Brain microvascular endothelial cell (primary cell): ENCODE data around the gene RDX.

Experiments used
- DNase-seq: peaks from one replicate; pipeline ENCODE4 v3.0.0-alpha.2; 2020
- H3K27ac ChIP-seq: fragments of 250-450 bp; sonication (Bioruptor Pico); 2 replicates; pipeline ENCODE4 v1.5.1; 2020; ENCODE audit warnings: mild to moderate bottlenecking, moderate library complexity
- H3K27me3 ChIP-seq: fragments of 250-450 bp; sonication (Bioruptor Pico); replicated peaks from 2 replicates; pipeline ENCODE4 v1.5.1; 2020; ENCODE audit warnings: mild to moderate bottlenecking
- H3K36me3 ChIP-seq: fragments of 250-450 bp; sonication (Bioruptor Pico); replicated peaks from 2 replicates; pipeline ENCODE4 v1.5.1; 2020; ENCODE audit warnings: mild to moderate bottlenecking
- H3K4me3 ChIP-seq: 2 replicates; pipeline ENCODE4 v1.5.1; 2011; ENCODE audit warnings: low read depth, mild to moderate bottlenecking, control low read depth, low read length, moderate library complexity
- in situ Hi-C: cut with HindIII; loops from 2 replicates; pipeline ENCODE4 v1.10.0; 2017; ENCODE audit warnings: low sequenced_read_pairs, low pct_ligation_motif_present
- TF ChIP-seq, protein P1 (sequence below): IDR thresholded peaks from 2 replicates; pipeline ENCODE4 v1.5.1; 2011; ENCODE audit warnings: low read depth, mild to moderate bottlenecking, moderate library complexity, low read length, control low read depth, inconsistent platforms; ENCODE audit errors: missing control alignments

RDX gene

DNA sequence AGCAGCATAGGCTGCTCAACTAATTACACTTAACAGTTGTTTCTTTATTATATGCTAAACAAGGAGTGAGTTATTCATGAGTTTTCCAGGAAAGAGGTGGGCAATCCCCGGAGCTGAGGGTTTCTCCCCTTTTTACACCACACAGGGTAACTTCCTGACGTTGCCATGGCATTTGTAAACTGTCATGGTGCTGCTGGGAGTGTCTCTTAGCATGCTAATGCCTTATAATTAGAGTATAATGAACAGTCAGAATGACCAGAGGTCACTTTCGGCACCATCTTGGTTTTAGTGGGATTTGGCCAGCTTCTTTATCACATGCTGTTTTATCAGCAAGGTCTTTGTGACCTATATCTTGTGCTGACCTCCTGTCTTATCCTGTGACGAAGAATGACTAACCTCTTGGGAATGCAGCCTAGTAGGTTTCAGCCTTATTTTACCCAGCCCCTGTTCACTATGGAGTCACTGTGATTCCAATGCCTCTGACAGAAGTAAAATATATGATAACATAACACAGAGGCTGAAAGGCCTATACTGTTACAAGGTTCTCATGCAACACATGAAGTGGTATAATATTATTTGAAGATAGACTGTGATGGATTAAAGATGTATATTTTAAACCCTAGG, 41.3 kb upstream of the RDX start:
- Histone ChIP-seq H3K27me3 (no peaks in the 10 kb centered on the region), H3K27ac (no peak overlapping the region), H3K36me3 (no peaks in the 10 kb centered on the region), H3K4me3 (no peak overlapping the region)
- DNase-seq = peak; percentile 67
- TF ChIP-seq, protein P1, sequence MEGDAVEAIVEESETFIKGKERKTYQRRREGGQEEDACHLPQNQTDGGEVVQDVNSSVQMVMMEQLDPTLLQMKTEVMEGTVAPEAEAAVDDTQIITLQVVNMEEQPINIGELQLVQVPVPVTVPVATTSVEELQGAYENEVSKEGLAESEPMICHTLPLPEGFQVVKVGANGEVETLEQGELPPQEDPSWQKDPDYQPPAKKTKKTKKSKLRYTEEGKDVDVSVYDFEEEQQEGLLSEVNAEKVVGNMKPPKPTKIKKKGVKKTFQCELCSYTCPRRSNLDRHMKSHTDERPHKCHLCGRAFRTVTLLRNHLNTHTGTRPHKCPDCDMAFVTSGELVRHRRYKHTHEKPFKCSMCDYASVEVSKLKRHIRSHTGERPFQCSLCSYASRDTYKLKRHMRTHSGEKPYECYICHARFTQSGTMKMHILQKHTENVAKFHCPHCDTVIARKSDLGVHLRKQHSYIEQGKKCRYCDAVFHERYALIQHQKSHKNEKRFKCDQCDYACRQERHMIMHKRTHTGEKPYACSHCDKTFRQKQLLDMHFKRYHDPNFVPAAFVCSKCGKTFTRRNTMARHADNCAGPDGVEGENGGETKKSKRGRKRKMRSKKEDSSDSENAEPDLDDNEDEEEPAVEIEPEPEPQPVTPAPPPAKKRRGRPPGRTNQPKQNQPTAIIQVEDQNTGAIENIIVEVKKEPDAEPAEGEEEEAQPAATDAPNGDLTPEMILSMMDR = no peak
- in situ Hi-C loops = no loop called here

DNA sequence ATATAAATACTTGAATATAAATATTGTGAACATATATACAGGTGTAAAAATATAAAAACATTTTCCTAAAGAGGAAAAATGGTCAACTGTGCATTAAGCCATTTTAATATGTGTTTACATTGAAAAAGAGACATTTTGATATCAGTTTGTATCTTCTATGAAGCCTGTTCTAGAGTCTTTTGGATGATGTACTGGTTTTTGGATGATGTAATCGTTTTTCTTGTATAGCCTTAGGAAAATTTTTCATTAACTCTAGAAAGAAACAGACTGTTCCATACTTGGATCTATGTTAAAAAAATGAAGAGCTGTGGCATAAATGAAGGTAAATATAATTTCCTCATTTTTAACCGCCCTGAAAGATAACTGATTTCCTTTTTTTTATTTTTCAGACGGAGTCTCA, 39.6 kb upstream of the RDX start:
- in situ Hi-C loops = no loop called here
- Histone ChIP-seq H3K4me3 (no peak overlapping the region), H3K36me3 (no peaks in the 10 kb centered on the region), H3K27ac (no peak overlapping the region), H3K27me3 (no peaks in the 10 kb centered on the region)
- TF ChIP-seq, protein P1 = no peak
- no peak for DNase-seq

DNA sequence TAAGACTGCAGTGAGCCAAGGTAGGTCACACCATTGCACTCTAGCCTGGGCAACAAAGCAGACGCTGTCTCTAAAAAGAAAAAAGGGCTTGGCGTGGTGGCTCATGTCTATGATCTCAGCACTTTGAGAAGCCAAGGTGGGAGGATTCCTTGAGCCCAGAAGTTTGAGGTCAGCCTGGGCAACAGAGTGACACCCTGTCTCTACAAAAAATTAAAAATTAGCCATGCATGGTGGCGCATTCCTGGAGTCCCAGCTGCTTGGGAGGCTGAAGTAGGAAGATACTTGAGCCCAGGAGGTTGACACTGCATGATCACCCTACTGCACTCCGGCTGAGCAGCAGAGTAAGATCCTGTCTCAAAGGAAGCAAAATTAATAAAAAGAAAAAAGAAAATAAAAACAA, 38.9 kb upstream of the RDX start:
- TF ChIP-seq, protein P1 = no peak
- in situ Hi-C loops = no loop called here
- no peaks in the 10 kb centered on the region for H3K36me3 ChIP-seq
- DNase-seq = no peak
- H3K4me3 ChIP-seq = no peak overlapping the region
- no peaks in the 10 kb centered on the region for H3K27me3 ChIP-seq
- no peak overlapping the region for H3K27ac ChIP-seq

DNA sequence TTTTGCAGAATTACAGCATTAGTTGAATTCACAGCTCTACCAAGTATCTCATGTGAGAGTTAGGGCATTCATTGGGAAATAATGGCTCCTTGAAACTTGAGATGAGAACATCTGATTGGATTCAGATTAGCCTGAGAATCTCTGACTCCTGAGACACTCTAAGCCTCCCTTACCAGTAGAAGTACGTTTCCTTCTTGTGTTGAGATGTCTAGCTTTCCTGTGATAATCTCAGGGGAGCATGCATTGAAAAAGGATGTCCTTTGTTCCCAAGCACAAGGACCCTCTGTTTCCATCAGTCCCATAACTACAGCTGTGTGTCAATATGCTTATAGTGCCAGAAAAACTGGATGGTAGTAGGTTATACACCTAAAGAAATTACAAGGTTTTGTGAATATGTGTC, 35.2 kb upstream of the RDX start:
- Histone ChIP-seq H3K27ac (no peak overlapping the region), H3K36me3 (no peaks in the 10 kb centered on the region), H3K27me3 (no peaks in the 10 kb centered on the region), H3K4me3 (no peak overlapping the region)
- in situ Hi-C loops = no loop called here
- TF ChIP-seq, protein P1 = no peak
- DNase-seq = no peak

DNA sequence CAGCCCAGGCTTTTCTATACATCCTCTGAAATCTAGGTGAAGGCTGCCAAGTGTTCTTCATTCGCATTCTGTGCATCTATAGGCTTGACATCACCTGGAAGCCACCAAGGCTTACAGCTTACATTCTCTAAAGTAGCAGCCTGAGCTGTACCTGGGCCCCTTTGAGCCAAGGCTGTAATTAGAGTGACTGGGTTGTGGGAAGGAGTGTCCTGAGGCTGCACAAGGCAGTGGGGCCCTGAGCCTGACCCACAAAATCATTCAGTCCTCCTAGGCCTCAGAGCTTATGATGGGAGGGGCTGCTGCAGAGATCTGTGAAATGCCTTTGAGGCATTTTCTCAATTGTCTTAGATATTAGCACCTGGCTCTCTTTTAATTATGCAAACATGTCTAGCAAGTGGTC, 33.0 kb upstream of the RDX start:
- in situ Hi-C loops = no loop called here
- H3K27me3 ChIP-seq = no peaks in the 10 kb centered on the region
- no peak overlapping the region for H3K4me3 ChIP-seq
- H3K36me3 ChIP-seq = no peaks in the 10 kb centered on the region
- TF ChIP-seq, protein P1 = no peak
- DNase-seq = no peak
- H3K27ac ChIP-seq = no peak overlapping the region

DNA sequence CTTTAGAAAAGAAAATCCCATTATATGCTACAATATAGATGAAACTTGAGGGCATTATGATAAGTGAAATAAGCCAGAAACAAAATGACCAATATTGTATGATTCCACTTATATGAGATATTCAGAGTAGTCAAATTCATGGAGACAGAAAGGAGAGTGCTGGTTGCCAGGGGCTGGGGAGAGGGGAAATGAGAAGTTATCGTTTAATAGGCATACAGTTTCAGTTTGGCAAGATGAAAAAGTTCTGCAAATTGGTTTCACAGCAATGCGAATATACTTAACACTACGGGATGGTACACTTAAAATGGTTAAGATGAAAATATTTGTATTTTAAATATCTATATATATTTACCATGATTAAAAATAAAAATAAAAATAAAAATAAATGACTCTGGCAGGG, 31.1 kb upstream of the RDX start:
- in situ Hi-C loops = no loop called here

More for the DNA sequence above, 31.1 kb upstream of the RDX start:
- TF ChIP-seq, protein P1 = no peak
- Histone ChIP-seq H3K27me3 (no peaks in the 10 kb centered on the region), H3K27ac (no peak overlapping the region), H3K4me3 (no peak overlapping the region), H3K36me3 (no peaks in the 10 kb centered on the region)
- no peak for DNase-seq
